LNCaP clone FGC (cell line): ENCODE data around the gene RGS9.

Experiments used
- DNase-seq: peaks from one replicate; pipeline ENCODE4 v3.0.0-alpha.2; 2011; ENCODE audit warnings: low read depth
- H3K4me3 ChIP-seq: 2 replicates; pipeline ENCODE4 v1.5.1; 2011; ENCODE audit warnings: mild to moderate bottlenecking, low read depth, low read length, control low read depth
- CTCF ChIP-seq: IDR thresholded peaks from 2 replicates; pipeline ENCODE4 v1.5.1; 2012; ENCODE audit warnings: mild to moderate bottlenecking; ENCODE audit not compliant: control insufficient read depth, insufficient read depth; ENCODE audit errors: extremely low read depth

The RGS9 gene

GRCh38 chr17:65131240-65131639 lies 5.9 kb upstream of the RGS9 start:
- no peak overlapping the region for H3K4me3 ChIP-seq
- no peak for TF ChIP-seq CTCF
- DNase-seq, result no peak

DNA sequence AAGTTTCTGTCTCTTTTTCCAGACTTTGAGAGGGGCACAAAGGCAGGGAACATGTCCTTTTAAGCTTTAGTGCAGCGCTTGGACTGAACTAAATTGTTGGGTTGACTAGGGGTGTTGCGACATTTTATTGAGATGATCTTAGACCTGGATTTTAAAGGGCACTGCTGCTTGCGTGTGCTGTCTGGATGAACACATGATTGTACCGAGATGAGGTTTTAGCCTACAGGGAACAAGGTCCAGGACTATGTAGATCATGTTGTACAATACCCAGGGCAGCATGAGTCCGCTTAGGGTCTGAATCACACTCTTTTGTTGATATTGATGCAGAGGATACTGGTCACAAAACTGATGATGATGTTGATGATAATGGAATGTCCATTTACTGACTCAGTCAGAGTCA lies 5.2 kb upstream of the RGS9 start:
- no peak for DNase-seq
- TF ChIP-seq CTCF, result no peak
- H3K4me3 ChIP-seq, result no peak overlapping the region

DNA sequence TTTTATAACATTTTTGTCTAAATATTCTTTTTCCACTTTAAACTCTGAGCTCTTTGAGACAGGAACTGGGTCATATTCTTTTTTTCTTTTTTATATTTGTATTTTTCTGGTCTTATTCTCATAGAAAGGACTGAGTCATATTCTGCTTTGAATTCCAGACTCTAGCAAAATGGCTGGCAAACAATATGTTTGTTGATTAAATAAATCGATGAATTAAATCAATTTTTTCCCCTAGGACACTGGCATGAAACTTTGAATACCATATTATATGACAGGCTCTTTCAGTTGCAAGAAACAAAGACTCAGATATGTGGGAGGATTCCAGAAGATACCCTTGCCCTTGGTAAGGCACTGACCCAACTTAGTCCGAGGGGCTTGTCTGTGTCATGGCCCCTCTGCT lies 3.1 kb upstream of the RGS9 start:
- no peak overlapping the region for H3K4me3 ChIP-seq
- no peak for TF ChIP-seq CTCF
- no peak for DNase-seq

- TF ChIP-seq CTCF, result no peak
- DNase-seq, result no peak
- no peak overlapping the region for H3K4me3 ChIP-seq
Measured at GRCh38 chr17:65139101-65139764, 2.1 kb downstream of the RGS9 start.

GRCh38 chr17:65142247-65142646 lies 5.1 kb downstream of the RGS9 start:
- no peak overlapping the region for H3K4me3 ChIP-seq
- TF ChIP-seq CTCF, result no peak
- no peak for DNase-seq

DNA sequence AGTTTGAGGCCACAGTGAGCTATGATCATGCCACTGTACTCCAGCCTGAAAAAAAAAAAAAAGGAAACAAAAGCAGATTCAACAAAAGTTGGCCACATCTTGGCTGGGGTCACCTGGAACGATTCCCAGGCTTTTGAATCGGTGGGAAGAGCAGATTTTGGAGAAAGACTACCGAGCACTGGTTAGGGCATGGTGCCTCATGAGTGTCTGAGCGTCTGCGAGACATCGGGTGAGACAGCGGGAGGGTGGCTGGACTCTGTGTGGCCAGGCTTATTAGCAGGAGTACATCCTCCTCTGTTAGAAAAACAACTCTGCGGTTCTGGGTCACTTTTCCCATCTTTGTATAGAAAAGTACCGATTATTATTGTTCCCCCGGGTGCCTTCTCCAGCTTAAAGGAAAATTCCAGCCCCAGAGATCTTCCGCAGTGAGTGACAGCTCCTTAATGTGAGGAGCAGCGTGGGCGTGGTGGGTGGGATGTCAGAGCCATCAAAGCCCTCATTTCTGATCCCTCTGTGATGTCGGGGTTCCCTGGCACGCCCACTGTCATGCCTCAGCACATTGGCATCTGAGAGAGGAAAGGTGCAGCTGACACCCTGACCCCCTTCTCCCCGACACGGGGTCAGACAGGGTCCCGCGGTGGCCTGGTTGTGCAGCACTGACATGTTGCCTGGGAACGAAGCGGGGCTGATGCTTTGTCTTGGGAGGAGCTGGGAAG lies 6.9 kb downstream of the RGS9 start:
- DNase-seq, result no peak
- H3K4me3 ChIP-seq, result no peak overlapping the region
- TF ChIP-seq CTCF, result no peak

GRCh38 chr17:65145743-65146142 lies 8.6 kb downstream of the RGS9 start:
- TF ChIP-seq CTCF, result no peak
- no peak overlapping the region for H3K4me3 ChIP-seq
- DNase-seq, result no peak
